Neural cell (in vitro differentiated cells): ENCODE measurements around the gene KRT2. TPM values are rescaled to one million over a fixed set of nuclear protein-coding genes. Genes with fewer than 3 reads are reported as not detected.

ENCODE experiments used
- H2AFZ ChIP-seq: fragments of 200-600, 300-800 bp; sonication (generic), shearing (Covaris generic); 2 replicates; pipeline ENCODE4 v1.6.0; 2014; ENCODE audit warnings: low read depth, mild to moderate bottlenecking, antibody characterized with exemption, low read length, moderate library complexity
- H3F3A ChIP-seq: fragments of 200-600 bp; shearing (Covaris generic); 2 replicates; pipeline ENCODE4 v1.6.1; 2016; ENCODE audit warnings: mild to moderate bottlenecking, moderate library complexity, mixed read lengths, antibody characterized with exemption, low read length; ENCODE audit not compliant: insufficient read depth, poor library complexity, severe bottlenecking
- H3K27ac ChIP-seq: fragments of 200-600, 300-800 bp; sonication (generic), shearing (Covaris generic); 2 replicates; pipeline ENCODE4 v1.5.1; 2014; ENCODE audit warnings: mild to moderate bottlenecking, low read length, moderate library complexity
- H3K27me3 ChIP-seq: fragments of 300-800, 200-600 bp; sonication (generic), shearing (Covaris generic); 2 replicates; pipeline ENCODE4 v1.6.0; 2014; ENCODE audit warnings: mild to moderate bottlenecking, low read depth, low read length, moderate library complexity; ENCODE audit not compliant: insufficient read depth
- H3K36me3 ChIP-seq: fragments of 300-800, 200-600 bp; sonication (generic), shearing (Covaris generic); 2 replicates; pipeline ENCODE4 v1.5.1; 2014; ENCODE audit warnings: mild to moderate bottlenecking, antibody characterized with exemption, low read length, moderate library complexity; ENCODE audit not compliant: insufficient read depth
- H3K4me2 ChIP-seq: fragments of 300-800, 200-600 bp; sonication (generic), shearing (Covaris generic); 2 replicates; pipeline ENCODE4 v1.6.0; 2014; ENCODE audit warnings: mild to moderate bottlenecking, low read length
- H3K4me3 ChIP-seq: fragments of 300-800, 200-600 bp; sonication (generic), shearing (Covaris generic); 2 replicates; pipeline ENCODE4 v1.5.1; 2014; ENCODE audit warnings: mild to moderate bottlenecking, low read length, moderate library complexity
- H3K79me2 ChIP-seq: fragments of 200-600 bp; shearing (Covaris generic); replicated peaks from 2 replicates; pipeline ENCODE4 v1.6.0; 2014; ENCODE audit warnings: mild to moderate bottlenecking, low read length, moderate library complexity; ENCODE audit not compliant: insufficient read depth
- H3K9ac ChIP-seq: fragments of 300-800, 200-600 bp; sonication (generic), shearing (Covaris generic); 2 replicates; pipeline ENCODE4 v1.6.1; 2016; ENCODE audit warnings: mild to moderate bottlenecking, low read length, mixed read lengths
- H3K9me2 ChIP-seq: fragments of 200-600 bp; shearing (Covaris generic); 2 replicates; pipeline ENCODE4 v1.6.1; 2016; ENCODE audit warnings: mild to moderate bottlenecking, low read length, mixed read lengths; ENCODE audit not compliant: insufficient read depth
- H3K9me3 ChIP-seq: fragments of 200-600, 300-800 bp; sonication (generic), shearing (Covaris generic); 2 replicates; pipeline ENCODE4 v1.6.1; 2016; ENCODE audit warnings: mild to moderate bottlenecking, mixed run types, low read length, moderate library complexity, mixed read lengths
- H4K20me1 ChIP-seq: fragments of 200-600 bp; shearing (Covaris generic); 2 replicates; pipeline ENCODE4 v1.6.1; 2016; ENCODE audit warnings: mild to moderate bottlenecking, mixed run types; ENCODE audit not compliant: insufficient read depth
- EP300 ChIP-seq: fragments of 450-650 bp; conservative IDR thresholded peaks from 2 replicates; pipeline ENCODE4 v1.6.1; 2014; ENCODE audit warnings: antibody characterized with exemption, mild to moderate bottlenecking, moderate library complexity; ENCODE audit not compliant: poor library complexity, severe bottlenecking
- EZH2 ChIP-seq: fragments of 200-600, 300-800 bp; shearing (Covaris generic), sonication (generic); IDR thresholded peaks from 2 replicates; pipeline ENCODE4 v1.6.1; 2014; ENCODE audit warnings: antibody characterized with exemption, low read length, borderline replicate concordance, mild to moderate bottlenecking; ENCODE audit not compliant: insufficient read depth, poor library complexity, severe bottlenecking
- MXI1 ChIP-seq: fragments of 450-650 bp; conservative IDR thresholded peaks from 2 replicates; pipeline ENCODE4 v1.6.1; 2014; ENCODE audit warnings: antibody characterized with exemption, mild to moderate bottlenecking; ENCODE audit not compliant: poor library complexity, severe bottlenecking
- POLR2AphosphoS5 ChIP-seq: IDR thresholded peaks from 2 replicates; pipeline ENCODE4 v1.6.1; 2012
- RAD21 ChIP-seq: fragments of 450-650 bp; conservative IDR thresholded peaks from 2 replicates; pipeline ENCODE4 v1.6.1; 2014; ENCODE audit warnings: antibody characterized with exemption, mild to moderate bottlenecking, moderate library complexity
- SMC3 ChIP-seq: fragments of 450-650 bp; conservative IDR thresholded peaks from 2 replicates; pipeline ENCODE4 v1.6.1; 2014; ENCODE audit warnings: antibody characterized with exemption, mild to moderate bottlenecking, moderate library complexity; ENCODE audit not compliant: poor library complexity
- TAF1 ChIP-seq: IDR thresholded peaks from 2 replicates; pipeline ENCODE4 v1.6.1; 2012; ENCODE audit warnings: low read depth
- polyA plus RNA-seq: library from polyadenylated mRNA; depleted of rRNA; stranded (reverse); fragments of >200 nt; gene quantifications from 2 replicates; pipeline ENCODE4 v1.2.3, GENCODE V29; 2014
- TF ChIP-seq, protein P1 (sequence below): fragments of 450-650 bp; IDR thresholded peaks from 2 replicates; pipeline ENCODE4 v1.5.1; 2014; ENCODE audit warnings: antibody characterized with exemption, mild to moderate bottlenecking, moderate library complexity; ENCODE audit not compliant: poor library complexity, severe bottlenecking
- TF ChIP-seq, protein P2 (sequence below): IDR thresholded peaks from 2 replicates; pipeline ENCODE4 v1.6.1; 2012; ENCODE audit warnings: borderline replicate concordance

The KRT2 gene
- polyA plus RNA-seq, 1 donor from 2014 or later, result not detected

- Histone ChIP-seq H3K4me3 (no peak overlapping the region), H3K4me2 (no peak overlapping the region), H4K20me1 (no peaks in the 10 kb centered on the region), H3K9me2 (no peaks in the 10 kb centered on the region), H3K36me3 (no peaks in the 10 kb centered on the region), H3K9ac (no peak overlapping the region), H3K9me3 (no peaks in the 10 kb centered on the region), H2AFZ (no peak overlapping the region), H3K79me2 (no peaks in the 10 kb centered on the region), H3F3A (no peaks in the 10 kb centered on the region), H3K27ac (no peak overlapping the region), H3K27me3 (no peaks in the 10 kb centered on the region)
- TF ChIP-seq SMC3 (no peak), POLR2AphosphoS5 (no peak), MXI1 (no peak), EP300 (no peak), TAF1 (no peak), RAD21 (no peak), EZH2 (no peak)
- TF ChIP-seq, protein P1, sequence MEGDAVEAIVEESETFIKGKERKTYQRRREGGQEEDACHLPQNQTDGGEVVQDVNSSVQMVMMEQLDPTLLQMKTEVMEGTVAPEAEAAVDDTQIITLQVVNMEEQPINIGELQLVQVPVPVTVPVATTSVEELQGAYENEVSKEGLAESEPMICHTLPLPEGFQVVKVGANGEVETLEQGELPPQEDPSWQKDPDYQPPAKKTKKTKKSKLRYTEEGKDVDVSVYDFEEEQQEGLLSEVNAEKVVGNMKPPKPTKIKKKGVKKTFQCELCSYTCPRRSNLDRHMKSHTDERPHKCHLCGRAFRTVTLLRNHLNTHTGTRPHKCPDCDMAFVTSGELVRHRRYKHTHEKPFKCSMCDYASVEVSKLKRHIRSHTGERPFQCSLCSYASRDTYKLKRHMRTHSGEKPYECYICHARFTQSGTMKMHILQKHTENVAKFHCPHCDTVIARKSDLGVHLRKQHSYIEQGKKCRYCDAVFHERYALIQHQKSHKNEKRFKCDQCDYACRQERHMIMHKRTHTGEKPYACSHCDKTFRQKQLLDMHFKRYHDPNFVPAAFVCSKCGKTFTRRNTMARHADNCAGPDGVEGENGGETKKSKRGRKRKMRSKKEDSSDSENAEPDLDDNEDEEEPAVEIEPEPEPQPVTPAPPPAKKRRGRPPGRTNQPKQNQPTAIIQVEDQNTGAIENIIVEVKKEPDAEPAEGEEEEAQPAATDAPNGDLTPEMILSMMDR, result no peak
- TF ChIP-seq, protein P2, sequence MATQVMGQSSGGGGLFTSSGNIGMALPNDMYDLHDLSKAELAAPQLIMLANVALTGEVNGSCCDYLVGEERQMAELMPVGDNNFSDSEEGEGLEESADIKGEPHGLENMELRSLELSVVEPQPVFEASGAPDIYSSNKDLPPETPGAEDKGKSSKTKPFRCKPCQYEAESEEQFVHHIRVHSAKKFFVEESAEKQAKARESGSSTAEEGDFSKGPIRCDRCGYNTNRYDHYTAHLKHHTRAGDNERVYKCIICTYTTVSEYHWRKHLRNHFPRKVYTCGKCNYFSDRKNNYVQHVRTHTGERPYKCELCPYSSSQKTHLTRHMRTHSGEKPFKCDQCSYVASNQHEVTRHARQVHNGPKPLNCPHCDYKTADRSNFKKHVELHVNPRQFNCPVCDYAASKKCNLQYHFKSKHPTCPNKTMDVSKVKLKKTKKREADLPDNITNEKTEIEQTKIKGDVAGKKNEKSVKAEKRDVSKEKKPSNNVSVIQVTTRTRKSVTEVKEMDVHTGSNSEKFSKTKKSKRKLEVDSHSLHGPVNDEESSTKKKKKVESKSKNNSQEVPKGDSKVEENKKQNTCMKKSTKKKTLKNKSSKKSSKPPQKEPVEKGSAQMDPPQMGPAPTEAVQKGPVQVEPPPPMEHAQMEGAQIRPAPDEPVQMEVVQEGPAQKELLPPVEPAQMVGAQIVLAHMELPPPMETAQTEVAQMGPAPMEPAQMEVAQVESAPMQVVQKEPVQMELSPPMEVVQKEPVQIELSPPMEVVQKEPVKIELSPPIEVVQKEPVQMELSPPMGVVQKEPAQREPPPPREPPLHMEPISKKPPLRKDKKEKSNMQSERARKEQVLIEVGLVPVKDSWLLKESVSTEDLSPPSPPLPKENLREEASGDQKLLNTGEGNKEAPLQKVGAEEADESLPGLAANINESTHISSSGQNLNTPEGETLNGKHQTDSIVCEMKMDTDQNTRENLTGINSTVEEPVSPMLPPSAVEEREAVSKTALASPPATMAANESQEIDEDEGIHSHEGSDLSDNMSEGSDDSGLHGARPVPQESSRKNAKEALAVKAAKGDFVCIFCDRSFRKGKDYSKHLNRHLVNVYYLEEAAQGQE, result no peak
Measured at GRCh38 chr12:52627395-52628110, 24.5 kb downstream of the KRT2 start.

DNA sequence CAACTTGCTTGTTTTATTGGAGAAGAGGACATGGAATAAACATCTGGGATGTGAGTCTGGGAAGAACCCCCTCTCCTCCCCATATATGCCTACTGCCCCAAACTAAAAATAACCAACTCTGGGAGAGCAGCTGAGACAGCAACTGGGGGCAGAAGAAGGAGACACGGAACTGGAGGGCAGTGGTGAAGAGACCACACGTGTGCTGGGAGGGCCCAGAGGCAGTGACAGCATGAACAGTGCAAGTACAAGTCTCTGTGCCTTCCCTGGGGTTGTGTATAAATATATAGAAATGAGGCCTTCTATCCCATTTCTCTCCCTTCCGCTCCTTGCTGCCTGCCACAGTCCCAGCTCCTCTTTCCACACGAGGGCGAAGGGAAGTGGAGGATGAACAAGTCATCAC lies 29.7 kb downstream of the KRT2 start:
- no peaks in the 10 kb centered on the region for H3K27me3 ChIP-seq
- H3K27ac ChIP-seq, result no peak overlapping the region
- H3K79me2 ChIP-seq, result no peaks in the 10 kb centered on the region
- no peaks in the 10 kb centered on the region for H4K20me1 ChIP-seq
- TF ChIP-seq EP300 (no peak), MXI1 (no peak)
- H2AFZ ChIP-seq, result no peak overlapping the region
- no peaks in the 10 kb centered on the region for H3K9me2 ChIP-seq
- H3K36me3 ChIP-seq, result no peaks in the 10 kb centered on the region
- no peaks in the 10 kb centered on the region for H3K9me3 ChIP-seq
- no peak overlapping the region for H3K4me3 ChIP-seq
- no peak overlapping the region for H3K4me2 ChIP-seq
- no peaks in the 10 kb centered on the region for H3F3A ChIP-seq
- H3K9ac ChIP-seq, result no peak overlapping the region
